Small intestine (tissue), 16 donors: ENCODE results near the gene FCRLB. TPM values are rescaled to one million over a fixed set of nuclear protein-coding genes. Genes with fewer than 3 reads are reported as not detected.
A peak's percentile ranks its signal among the peaks of the same experiment; 100 is the strongest.
"Not testable (repeated sequence)": the region's sequence is repeated elsewhere in the genome, so short reads cannot be mapped to it uniquely, and the experiment has no call there.

Source experiments
- DNase-seq, 2 donors: peaks; one replicate each; pipeline versions ENCODE4 v3.0.0 to v3.0.0-alpha.2; 2013
- FAIRE-seq: peaks from 2 replicates; lab custom pipeline; 2012; peaks lifted over from hg19 to GRCh38; lab: Jason Lieb, UNC
- H3K27ac ChIP-seq, 3 donors: one replicate each; pipeline ENCODE4 v1.5.1; 2013; ENCODE audit warnings: low read length in 2 of 3, mild to moderate bottlenecking in 2 of 3, control low read depth in 1 of 3, inconsistent platforms in 1 of 3, low read depth in 1 of 3, moderate library complexity in 1 of 3
- H3K27me3 ChIP-seq, 3 donors: one replicate each; pipeline ENCODE4 v1.6.1; 2013; ENCODE audit warnings: low read length in 3 of 3, inconsistent platforms in 1 of 3; ENCODE audit not compliant: control insufficient read depth in 3 of 3, insufficient read depth in 3 of 3
- H3K36me3 ChIP-seq, 3 donors: one replicate each; pipeline ENCODE4 v1.6.1; 2013; ENCODE audit warnings: low read length in 3 of 3, inconsistent platforms in 1 of 3, low read depth in 1 of 3, mild to moderate bottlenecking in 1 of 3, moderate library complexity in 1 of 3; ENCODE audit not compliant: control insufficient read depth in 3 of 3, insufficient read depth in 2 of 3
- H3K4me1 ChIP-seq, 3 donors: one replicate each; pipeline ENCODE4 v1.6.1; 2013; ENCODE audit warnings: low read length in 2 of 3, inconsistent platforms in 1 of 3, low read depth in 1 of 3, mild to moderate bottlenecking in 1 of 3, moderate library complexity in 1 of 3; ENCODE audit not compliant: control insufficient read depth in 3 of 3, insufficient read depth in 2 of 3
- H3K4me3 ChIP-seq, 3 donors: one replicate each; pipeline ENCODE4 v1.5.1; 2013; ENCODE audit warnings: low read length in 3 of 3, control low read depth in 1 of 3, inconsistent platforms in 1 of 3, low read depth in 1 of 3, mild to moderate bottlenecking in 1 of 3, moderate library complexity in 1 of 3
- H3K9me3 ChIP-seq, 2 donors: one replicate each; pipeline ENCODE4 v1.6.1; 2013; ENCODE audit warnings: low read depth in 1 of 2, low read length in 1 of 2; ENCODE audit not compliant: control insufficient read depth in 2 of 2, insufficient read depth in 1 of 2
- WGBS, 3 donors: extraction: QIAGEN DNeasy Blood & Tissue Kit; methylation state at CpG; one replicate each; pipeline ENCODE4 v1.1.7; 2013; 5-methylcytosine and 5-hydroxymethylcytosine counted together
- long read RNA-seq, 10 donors: transcript quantifications; one replicate each; lab custom pipeline, GENCODE V29; 2026
- polyA plus RNA-seq, 4 donors: library from polyadenylated mRNA; stranded (reverse) in 3 of 4; unstranded in 1 of 4; fragments of 200-250 nt in 3 of 4; fragments of 120-200 nt in 1 of 4; gene quantifications; one replicate each; pipeline versions ENCODE4 v1.2.1 to v1.2.3, GENCODE V29; 2013
- donor health status: healthy with polysubstance abuse.
- donor health status: control.
- donor health status: control.
- donor health status: Bipolar disorder and iron deficiency.
- donor health status: healthy.

The FCRLB gene
- under 1 TPM in 2 of 4 donors, not detected in 2; 0.34 to 0.96 TPM for polyA plus RNA-seq
- long read RNA-seq, donor 1 = 0 reads
- long read RNA-seq, donor 2, partial matches to known transcripts = 0 of 1 reads
- long read RNA-seq, donor 2, other reads (novel, unspliced or antisense) = 0 of 1 reads
- long read RNA-seq, donor 3, partial matches to known transcripts = 0 of 1 reads
- long read RNA-seq, donor 3, other reads (novel, unspliced or antisense) = 0 of 1 reads
- long read RNA-seq, donor 4 = 0 reads
- long read RNA-seq, donor 5 = 0 reads
- long read RNA-seq, donor 6 = 0 reads
- long read RNA-seq, donor 7 = 0 reads
- long read RNA-seq, donor 8 = 0 reads
- long read RNA-seq, donor 9 = 0 reads
- long read RNA-seq, donor 10 = 0 reads

- Histone ChIP-seq H3K4me3 (no peak within 1 kb of the TSS), H3K9me3 (no peaks in the 10 kb centered on the region), H3K4me1 (peaks cover 0 to 6% (median 0%) of the 10 kb centered on the region in 3 donors), H3K27ac (no peak within 1 kb of the TSS), H3K36me3 (no peaks in the 10 kb centered on the region), H3K27me3 (peaks cover 0 to 39% (median 2%) of the 10 kb centered on the region in 3 donors)
- FAIRE-seq (no peak), DNase-seq (no peak)
- WGBS, 3 donors = 35 to 38% (median 35%) methylated on average over 3 to 4 of the region's 4 CpGs
Measured at GRCh38 chr1:161720956-161721737, at the start of gene FCRLB. Gene FCRLB (plus strand): TSS chr1:161721544. CDS start chr1:161722673, 1,129 bp downstream.

- DNase-seq, H3K4me1 ChIP-seq, H3K27me3 ChIP-seq, H3K9me3 ChIP-seq, FAIRE-seq, H3K36me3 ChIP-seq, H3K27ac ChIP-seq, H3K4me3 ChIP-seq: not testable (repeated sequence)
- WGBS, 3 donors = 83 to 95% (median 88%) methylated on average over 2 to 7 of the region's 7 CpGs
Measured at GRCh38 chr1:161673437-161673836, 47.9 kb upstream of the FCRLB start.

GRCh38 chr1:161674447-161674846, 46.9 kb upstream of the FCRLB start:
- H3K36me3 ChIP-seq, FAIRE-seq, H3K27me3 ChIP-seq, H3K4me1 ChIP-seq, H3K4me3 ChIP-seq, H3K9me3 ChIP-seq, DNase-seq, H3K27ac ChIP-seq: not testable (repeated sequence)
- WGBS, 3 donors = 82 to 86% methylated on average over 2 of the region's 3 CpGs; no CpG with 5 or more reads in 1 of the 3 donors

DNA sequence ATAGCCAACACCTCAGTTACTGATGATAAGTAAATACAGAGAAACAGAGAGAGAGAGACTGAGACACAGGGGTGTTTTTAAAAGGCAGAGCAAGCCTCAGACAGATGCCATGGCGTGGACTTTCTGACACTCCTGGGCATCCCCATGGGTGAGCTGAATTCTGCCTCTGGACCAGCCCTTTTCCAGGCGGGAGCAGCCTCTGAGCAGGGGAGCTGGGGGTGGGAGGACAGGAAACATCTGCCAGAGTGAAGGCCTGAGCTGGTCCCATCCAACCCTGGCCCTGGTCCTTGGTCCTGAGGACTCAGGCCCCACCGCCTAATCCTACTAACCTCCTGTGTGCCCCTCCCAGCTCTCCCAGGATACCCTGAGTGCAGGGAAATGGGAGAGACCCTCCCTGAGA, 46.4 kb upstream of the FCRLB start:
- not testable (repeated sequence) for H3K9me3 ChIP-seq, H3K4me1 ChIP-seq, FAIRE-seq, H3K27ac ChIP-seq, H3K36me3 ChIP-seq, H3K4me3 ChIP-seq, DNase-seq, H3K27me3 ChIP-seq
- WGBS, 3 donors = 73 to 87% (median 83%) methylated on average over 3 of the region's 3 CpGs

- H3K36me3 ChIP-seq = no peaks in the 10 kb centered on the region
- FAIRE-seq (no peak), DNase-seq (peak in 1 of 2 donors; percentile 4)
- H3K27me3 ChIP-seq = no peaks in the 10 kb centered on the region
- no peaks in the 10 kb centered on the region for H3K4me1 ChIP-seq
- H3K4me3 ChIP-seq = no peak overlapping the region
- no peak overlapping the region for H3K27ac ChIP-seq
- 68 to 84% (median 81%) methylated on average over 2 of the region's 2 CpGs for WGBS, 3 donors
- no peaks in the 10 kb centered on the region for H3K9me3 ChIP-seq
Measured at GRCh38 chr1:161676441-161676840, 44.9 kb upstream of the FCRLB start.

- WGBS, 3 donors = 63 to 71% (median 70%) methylated on average over 5 of the region's 5 CpGs
- no peaks in the 10 kb centered on the region for H3K4me1 ChIP-seq
- no peak overlapping the region for H3K4me3 ChIP-seq
- DNase-seq (peak in 1 of 2 donors; percentile 13), FAIRE-seq (no peak)
- no peak overlapping the region for H3K27ac ChIP-seq
- H3K36me3 ChIP-seq = no peaks in the 10 kb centered on the region
- H3K9me3 ChIP-seq = no peaks in the 10 kb centered on the region
- H3K27me3 ChIP-seq = no peaks in the 10 kb centered on the region
Measured at GRCh38 chr1:161676958-161677689, 44.2 kb upstream of the FCRLB start.

DNA sequence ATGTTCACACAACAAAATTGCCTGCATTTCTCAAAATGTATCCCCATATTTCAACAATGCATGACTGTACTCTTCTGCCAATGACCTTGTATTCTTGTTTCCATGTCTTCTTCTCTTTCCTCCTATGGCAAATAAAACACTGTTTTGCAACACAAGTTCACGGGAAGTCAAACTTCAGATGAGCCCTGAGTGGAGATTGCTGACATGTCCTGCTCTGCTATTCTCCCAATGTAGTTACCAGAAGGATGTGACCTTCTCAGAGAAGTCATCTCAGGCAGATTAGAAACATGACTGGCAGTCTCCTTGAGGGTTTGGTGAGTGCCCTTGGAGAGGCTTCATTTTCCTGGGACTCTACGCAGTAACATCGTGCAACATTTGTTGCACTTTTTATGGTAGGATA, 42.8 kb upstream of the FCRLB start:
- Histone ChIP-seq H3K36me3 (no peaks in the 10 kb centered on the region), H3K4me1 (no peaks in the 10 kb centered on the region), H3K9me3 (no peaks in the 10 kb centered on the region), H3K27ac (no peak overlapping the region), H3K4me3 (no peak overlapping the region), H3K27me3 (no peaks in the 10 kb centered on the region)
- no peak for FAIRE-seq
- 86 to 95% (median 92%) methylated on average over 3 of the region's 3 CpGs for WGBS, 3 donors
- DNase-seq = no peak

DNA sequence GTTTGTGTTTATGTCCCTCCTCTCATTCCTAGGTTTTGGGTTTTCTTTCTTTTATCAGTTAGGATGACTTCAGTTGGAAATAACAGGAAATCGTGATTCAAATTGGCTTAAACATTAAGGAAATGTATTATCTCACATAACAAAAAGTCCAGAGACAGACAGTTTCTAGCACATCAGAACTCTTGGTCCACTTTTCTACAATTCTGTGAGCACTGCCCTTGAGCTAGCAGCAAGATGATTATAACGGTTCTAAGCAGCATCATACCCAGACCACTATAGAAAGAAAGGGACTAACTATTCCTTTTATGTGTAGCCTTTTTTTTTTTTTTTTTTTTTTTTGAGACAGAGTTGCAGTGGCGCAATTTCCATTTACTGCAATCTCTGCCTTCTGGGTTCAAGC, 39.5 kb upstream of the FCRLB start:
- Histone ChIP-seq H3K4me3 (no peak overlapping the region), H3K27ac (no peak overlapping the region), H3K9me3 (no peaks in the 10 kb centered on the region), H3K27me3 (peaks cover 0 to 5% (median 0%) of the 10 kb centered on the region in 3 donors), H3K4me1 (no peaks in the 10 kb centered on the region), H3K36me3 (no peaks in the 10 kb centered on the region)
- FAIRE-seq = no peak
- DNase-seq = no peak
- WGBS, 3 donors = 73 to 78% (median 75%) methylated on average over 3 of the region's 3 CpGs
